Measurements from ENCODE around the gene SCLT1.

Gene SCLT1

DNA sequence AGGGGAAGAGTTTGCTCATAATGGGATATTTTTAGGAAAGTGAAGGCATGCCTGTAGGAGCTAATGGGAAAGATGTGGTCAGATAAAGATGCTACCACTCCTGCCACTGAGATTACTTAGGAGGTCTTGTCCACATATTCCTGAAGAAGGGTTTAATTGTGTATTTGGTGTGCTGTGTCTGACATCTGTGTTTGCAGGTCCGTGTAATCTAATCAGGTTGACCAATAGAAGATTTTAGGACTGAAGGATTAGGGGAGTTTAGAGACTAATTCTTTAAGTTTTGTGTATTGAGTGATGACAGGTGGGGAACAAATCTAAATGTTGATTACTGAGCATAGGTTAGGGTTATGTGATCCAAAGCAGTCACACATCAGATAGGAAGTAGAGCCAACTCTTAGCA lies 226.6 kb downstream of the SCLT1 start:
- TF ChIP-seq, protein P1, sequence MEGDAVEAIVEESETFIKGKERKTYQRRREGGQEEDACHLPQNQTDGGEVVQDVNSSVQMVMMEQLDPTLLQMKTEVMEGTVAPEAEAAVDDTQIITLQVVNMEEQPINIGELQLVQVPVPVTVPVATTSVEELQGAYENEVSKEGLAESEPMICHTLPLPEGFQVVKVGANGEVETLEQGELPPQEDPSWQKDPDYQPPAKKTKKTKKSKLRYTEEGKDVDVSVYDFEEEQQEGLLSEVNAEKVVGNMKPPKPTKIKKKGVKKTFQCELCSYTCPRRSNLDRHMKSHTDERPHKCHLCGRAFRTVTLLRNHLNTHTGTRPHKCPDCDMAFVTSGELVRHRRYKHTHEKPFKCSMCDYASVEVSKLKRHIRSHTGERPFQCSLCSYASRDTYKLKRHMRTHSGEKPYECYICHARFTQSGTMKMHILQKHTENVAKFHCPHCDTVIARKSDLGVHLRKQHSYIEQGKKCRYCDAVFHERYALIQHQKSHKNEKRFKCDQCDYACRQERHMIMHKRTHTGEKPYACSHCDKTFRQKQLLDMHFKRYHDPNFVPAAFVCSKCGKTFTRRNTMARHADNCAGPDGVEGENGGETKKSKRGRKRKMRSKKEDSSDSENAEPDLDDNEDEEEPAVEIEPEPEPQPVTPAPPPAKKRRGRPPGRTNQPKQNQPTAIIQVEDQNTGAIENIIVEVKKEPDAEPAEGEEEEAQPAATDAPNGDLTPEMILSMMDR (IDR thresholded peaks at IDR 0.05; ENCODE audit: extremely low read depth, missing control alignments): no peak
- no peak for DNase-seq (ENCODE audit: low spot score)

DNA sequence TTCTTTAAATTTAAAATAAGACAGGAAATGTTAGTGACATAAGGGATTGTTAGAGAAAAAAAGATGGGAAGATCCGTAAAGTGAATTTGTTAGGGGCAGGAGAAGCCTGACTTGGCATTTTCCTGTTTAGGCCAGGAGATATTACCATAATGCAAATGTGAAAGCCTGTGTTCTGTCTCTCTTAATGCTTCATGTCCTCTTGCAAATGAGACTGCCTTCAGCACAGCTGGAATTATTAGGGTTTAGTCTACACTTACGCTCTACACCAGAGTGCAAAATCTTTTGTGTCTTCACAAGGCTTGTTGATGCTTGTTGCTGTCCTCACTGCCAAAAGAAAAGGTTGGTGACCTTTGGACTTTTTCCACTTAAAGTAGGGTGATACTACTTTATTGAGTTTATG lies 227.1 kb downstream of the SCLT1 start:
- DNase-seq (ENCODE audit: low spot score): no peak
- TF ChIP-seq, protein P1 (IDR thresholded peaks at IDR 0.05; ENCODE audit: extremely low read depth, missing control alignments): no peak

DNA sequence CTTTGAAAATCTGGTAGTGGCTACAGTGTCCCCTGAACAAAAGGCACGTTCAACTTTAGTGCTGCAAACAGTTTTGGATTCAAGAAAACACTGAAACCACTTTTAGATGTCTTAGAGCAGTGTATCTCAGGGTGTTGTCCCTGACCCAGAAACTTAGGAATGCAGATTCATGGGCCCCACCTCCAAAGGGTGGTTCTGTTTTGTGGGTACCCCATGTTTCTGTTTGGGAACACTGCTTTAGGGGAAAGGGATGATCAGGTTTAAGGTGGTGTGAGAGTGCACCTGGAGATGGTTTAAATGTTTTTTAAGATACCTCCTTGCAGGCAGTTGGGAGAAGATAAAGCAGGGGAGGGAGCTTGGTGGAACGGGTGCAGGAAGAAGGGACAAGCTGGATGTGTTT lies 228.2 kb downstream of the SCLT1 start:
- TF ChIP-seq, protein P1 (IDR thresholded peaks at IDR 0.05; ENCODE audit: extremely low read depth, missing control alignments): no peak
- DNase-seq (ENCODE audit: low spot score): no peak

DNA sequence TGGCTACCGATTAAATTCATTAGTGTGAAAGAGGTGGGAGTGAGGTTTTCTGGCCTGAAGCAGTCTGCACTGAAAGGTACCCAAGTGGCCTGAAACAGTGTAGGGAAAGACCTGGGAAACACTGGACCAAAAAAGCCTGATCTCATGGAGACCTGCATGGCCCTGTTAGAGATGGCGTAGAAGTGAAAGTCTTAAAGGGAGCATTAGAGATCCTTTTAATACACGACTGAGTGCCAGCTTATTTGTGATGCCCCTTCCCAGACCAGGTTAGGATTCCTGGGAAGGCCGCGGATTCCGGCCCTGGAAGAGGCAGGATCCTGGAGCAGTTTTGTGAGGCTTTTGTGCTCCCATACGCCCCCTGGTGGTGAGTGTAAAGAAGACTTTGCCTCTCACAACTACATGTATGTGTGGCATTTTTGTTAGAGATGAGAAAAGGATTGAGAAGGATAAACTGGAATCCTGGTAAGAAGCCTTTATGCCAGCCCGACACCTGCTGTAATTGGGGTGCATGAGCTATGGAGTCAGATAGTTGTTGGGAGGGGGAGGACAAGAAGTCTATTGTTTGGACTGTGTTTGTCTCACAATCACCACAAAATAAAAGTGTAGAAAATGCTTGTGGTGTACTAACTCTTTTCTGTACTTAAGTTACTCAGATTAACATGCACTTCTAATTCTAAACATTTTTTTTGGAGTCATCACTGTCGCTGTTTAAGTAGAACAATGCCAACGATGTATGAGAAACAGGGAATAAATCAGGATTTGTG lies 229.8 kb downstream of the SCLT1 start:
- TF ChIP-seq, protein P1 (IDR thresholded peaks at IDR 0.05; ENCODE audit: extremely low read depth, missing control alignments): peak; percentile 67
- DNase-seq (ENCODE audit: low spot score): peak; percentile 42

DNA sequence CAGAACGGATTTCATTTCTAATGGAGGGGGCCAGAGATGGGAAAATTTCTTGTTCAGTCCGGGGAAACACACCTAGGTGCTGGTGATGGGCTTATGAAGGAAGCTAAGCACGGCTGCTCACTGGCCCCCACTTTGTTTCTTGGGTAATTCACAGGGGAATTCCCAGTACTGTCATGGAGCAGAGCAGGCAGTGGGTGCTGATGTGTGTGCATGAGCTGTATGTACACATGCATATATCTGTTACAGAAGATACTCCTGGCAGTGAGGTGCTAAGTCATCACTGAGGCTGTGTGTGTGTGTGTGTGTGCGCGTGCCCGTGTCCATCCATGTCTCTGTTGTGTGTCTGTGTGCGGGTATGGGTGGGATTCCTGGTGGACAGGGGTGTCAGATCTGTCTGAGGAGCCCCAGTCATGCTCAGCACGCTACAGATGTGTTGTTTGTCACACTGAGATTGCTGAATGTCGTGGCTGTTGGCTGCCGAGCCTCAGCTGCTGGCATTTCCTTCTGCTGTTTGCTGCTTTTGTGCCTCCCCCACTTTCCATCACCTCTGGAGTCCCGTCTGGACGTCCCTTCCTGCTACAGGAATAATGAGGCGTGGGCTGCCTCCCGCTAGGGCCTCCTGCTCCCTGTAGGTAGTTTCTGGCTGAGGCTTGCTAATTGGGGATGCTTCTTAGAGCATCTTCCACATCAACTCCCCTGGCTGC lies 230.6 kb downstream of the SCLT1 start:
- TF ChIP-seq, protein P1 (IDR thresholded peaks at IDR 0.05; ENCODE audit: extremely low read depth, missing control alignments): no peak
- DNase-seq (ENCODE audit: low spot score): peak; percentile 68

DNA sequence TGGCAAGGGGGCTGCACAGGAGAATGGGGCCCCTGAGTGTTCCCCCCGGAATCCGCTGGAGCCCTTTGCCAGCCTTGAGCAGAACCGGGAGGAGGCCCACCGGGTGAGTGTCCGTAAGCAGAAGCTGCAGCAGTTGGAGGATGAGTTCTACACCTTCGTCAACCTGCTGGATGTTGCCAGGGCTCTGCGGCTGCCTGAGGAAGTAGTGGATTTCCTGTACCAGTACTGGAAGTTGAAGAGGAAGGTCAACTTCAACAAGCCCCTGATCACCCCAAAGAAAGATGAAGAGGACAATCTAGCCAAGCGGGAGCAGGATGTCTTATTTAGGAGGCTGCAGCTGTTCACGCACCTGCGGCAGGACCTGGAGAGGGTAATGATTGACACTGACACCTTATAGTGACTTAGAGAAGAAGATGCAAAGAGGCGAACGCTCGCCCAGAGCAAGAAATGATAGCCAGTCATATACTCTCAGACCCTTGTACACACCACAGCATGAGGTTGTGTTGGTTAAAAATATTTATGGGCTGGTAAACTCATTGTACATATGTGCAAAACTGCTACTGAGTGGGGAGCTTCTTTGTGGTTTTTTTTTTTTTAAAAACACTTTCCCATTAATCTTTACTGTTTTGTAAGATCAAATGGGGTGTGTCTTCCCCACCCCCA lies 231.4 kb downstream of the SCLT1 start:
- TF ChIP-seq, protein P1 (IDR thresholded peaks at IDR 0.05; ENCODE audit: extremely low read depth, missing control alignments): no peak
- peak; percentile 14 for DNase-seq (ENCODE audit: low spot score)

Measured in GM20000 (cell line).